GM21526 (cell line): Measurements from ENCODE around the gene TSSC4.

Source experiments
- ATAC-seq: cut with Tn5 transposase; IDR thresholded peaks from one replicate; pipeline ENCODE4 v1.9.1; 2021; ENCODE audit warnings: moderate library complexity; ENCODE audit not compliant: unreplicated experiment, low FRiP score

Gene TSSC4

DNA sequence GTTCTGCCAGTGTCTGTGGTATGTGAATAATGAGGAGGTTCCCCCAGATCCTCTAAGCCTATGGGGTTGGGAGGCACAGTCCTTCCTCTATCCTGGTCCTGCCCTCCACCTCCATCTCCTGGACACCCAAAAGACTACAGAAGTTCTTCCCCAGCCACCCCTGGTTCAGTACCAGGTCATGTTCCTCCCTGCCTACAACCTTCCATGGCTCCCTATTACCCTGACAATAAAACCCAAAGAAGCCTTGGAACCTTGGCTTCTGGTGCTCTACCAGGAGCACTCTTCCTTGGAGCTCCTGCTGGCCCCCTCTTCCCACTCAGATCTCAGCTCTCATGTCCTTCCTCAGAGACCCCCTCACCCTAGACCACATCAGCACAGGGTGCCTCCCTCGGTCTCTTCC, 30.8 kb downstream of the TSSC4 start:
- ATAC-seq: no peak

DNA sequence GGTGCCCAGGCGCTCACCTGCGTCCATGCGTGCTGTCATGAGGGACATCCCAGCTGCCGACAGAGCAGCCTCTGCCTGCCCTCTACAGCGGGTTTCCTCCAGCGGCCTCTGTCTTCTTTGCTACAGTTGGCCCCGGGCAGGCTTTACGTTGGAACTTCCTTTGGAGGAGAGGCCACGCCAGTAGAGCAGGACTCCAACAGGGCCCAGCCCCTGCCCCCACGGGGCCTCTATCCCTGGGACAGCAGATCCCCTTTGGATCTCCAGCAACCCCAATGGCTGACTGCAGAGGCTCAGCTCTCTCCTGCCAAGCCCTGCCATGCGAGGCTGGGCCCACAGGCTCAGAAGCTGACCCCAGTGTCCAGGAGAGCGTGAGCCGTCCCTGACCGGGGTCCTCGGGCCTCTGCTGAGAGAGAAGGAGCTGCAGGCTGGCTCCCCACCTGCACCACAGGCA, 31.6 kb downstream of the TSSC4 start:
- ATAC-seq: no peak

DNA sequence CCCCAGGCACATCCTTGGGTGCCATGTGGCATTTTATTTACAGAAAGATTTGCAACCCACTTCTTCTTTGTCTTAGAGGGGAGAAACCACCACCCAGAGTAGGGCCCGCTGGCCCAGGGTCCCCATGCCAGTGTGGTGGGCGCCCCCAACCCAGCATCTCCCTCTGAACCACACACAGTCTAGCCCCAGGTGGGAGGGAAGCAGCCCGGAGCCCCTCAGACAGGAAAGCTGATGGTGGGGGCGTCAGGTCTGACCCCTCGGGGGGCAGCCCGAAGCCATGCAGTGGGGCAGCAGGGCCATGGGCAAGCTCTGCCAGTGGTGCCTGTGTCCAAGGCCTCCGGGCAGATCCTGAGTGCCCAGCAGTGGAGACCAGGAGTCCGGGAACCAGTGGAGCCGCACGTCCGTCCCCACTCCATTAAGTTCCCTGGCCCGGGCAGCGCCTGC, 32.1 kb downstream of the TSSC4 start:
- ATAC-seq: no peak

DNA sequence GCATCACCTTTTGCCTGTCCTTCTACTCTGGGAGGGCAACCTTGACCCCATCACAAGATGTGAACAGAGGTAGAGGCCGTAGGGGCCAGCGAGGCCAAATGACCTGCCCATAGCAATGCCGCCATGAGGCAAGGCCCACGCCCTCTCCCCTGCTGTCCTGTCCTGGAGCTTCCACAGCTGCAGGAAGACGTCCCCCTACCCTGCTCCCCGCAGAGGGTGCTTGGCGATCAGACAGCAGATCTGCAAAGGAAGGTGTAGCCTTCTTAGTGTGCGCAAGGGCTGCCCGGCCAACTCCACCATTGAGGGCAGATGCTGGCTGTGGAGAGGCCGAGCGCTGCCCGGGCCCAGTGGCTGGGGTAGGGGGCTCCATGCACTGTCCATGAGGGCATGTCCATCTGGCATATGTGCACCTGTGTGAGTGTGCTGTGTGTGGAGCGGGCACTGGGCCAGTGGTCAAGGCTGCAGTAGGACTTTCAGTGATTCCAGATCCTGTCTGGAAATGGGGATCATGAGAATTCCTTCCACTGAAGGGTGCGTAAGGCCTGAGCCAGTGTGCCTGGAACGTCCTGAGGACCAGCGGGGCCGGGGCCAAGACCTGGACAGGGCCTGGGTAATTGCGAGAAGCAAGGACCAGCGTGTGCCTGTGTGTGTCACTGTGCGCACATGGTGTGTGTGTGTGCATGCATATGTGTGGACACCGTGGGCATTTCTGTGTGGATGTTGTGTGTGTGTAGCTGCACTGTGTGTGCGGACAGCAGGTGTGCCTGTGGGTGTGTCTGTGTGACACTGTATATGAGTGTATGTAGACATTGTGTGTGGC, 32.8 kb downstream of the TSSC4 start:
- ATAC-seq: no peak

DNA sequence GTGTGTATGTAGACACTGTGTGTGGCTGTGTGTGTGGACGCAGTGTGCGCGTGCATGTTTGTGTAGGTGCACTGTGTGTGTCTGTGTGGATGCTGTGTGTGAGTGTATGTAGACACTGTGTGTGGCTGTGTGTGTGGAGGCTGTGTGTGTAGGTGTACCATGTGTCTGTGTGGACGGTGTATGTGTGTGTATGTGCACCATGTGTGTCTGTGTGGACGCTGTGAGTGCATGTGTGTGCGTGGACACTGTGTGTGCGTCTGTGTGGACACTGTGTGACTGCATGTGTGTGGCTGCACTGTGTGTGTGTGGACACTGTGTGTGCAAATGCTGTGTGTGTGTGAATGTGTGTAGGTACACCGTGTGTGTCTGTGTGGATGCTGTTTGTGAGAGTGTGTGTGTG, 33.5 kb downstream of the TSSC4 start:
- ATAC-seq: no peak

DNA sequence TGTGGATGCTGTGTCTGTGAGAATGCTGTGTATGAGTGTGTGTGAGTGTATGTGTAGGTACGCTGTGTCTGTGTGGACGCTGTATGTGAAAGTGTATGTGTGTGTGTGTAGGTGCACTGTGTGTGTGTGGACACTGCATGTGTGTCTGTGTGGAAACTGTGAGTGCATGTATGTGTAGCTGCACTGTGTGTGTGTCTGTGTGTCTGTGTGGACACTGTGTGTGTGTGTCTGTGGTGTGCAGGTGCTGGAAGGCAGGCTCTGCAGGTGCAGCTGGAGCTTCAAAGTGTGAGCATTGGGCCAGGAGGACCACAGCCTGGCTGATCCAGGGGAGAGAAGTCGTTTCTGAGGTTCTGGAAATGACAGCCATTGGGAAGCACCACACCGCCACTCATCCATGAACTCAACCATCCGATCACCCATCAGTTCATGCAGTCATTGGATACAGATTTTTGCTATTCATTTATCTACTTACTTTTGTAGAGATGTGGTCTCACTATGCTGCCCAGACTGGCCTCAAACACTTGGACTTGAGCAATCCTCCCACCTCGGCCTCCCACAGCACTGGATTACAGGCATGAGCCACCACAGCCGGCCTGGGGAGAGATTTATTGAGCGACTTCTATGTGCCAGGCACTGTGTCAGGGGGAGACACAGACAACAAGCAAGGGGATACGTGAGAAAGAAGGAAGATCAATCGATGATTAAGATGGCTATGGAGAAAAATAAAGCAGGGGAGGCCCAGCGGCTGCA, 34.1 kb downstream of the TSSC4 start:
- ATAC-seq: no peak

DNA sequence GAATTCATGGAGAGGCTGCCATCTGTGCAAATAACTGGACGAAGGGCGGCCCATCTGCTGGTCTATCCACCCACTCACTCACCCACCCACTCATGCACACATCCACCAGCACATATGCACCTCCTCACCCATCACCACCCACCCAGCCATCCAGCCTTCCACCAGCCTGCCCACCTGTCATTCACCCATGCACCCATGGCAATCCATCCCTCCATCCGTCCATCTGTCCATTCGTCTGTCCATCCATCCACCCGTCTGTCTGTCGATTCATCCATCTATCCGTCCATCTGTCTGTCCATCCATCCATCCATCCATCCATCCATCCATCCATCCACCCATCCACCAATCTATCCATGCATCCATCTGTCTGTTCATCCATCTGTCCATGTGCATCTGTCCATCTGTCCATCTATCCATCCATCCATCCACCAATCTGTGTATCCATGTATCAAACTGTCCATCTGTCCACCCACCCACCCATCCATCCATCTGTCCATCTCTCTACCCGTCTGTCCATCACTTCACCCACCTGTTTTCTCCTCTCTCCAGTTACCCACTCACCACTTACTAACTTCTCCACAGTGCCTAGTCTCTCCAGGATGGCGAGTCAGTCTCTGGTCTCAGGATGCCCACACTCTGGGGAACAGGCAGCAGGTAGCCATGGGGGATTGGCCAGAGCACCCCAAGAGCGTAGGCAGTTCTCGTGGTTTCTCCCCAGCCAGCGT, 34.9 kb downstream of the TSSC4 start:
- ATAC-seq: no peak

DNA sequence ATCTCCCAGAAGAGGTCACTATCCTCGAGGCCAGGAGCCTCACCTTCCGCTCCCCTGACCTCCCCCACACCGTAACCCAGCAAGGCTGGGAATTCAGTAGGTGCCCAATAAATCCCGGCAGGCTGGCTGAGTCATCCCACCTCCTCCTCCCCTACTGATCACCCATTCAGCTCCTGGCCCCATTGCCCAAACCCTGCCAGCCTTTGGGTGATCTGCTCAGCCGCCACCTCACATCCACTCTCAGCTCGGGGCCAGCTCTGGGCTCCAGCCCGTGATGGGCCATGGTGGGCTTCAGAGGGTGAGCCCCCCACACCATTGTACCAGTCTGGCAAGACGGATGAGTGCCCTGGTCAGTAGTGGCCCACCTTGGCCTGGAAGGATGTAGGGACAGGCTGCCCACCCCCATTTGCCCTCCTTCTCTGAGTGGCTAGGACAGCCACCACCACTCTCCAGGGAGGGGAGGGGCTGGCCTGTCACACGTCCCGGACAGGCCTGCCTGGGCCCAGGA, 35.5 kb downstream of the TSSC4 start:
- no peak for ATAC-seq

DNA sequence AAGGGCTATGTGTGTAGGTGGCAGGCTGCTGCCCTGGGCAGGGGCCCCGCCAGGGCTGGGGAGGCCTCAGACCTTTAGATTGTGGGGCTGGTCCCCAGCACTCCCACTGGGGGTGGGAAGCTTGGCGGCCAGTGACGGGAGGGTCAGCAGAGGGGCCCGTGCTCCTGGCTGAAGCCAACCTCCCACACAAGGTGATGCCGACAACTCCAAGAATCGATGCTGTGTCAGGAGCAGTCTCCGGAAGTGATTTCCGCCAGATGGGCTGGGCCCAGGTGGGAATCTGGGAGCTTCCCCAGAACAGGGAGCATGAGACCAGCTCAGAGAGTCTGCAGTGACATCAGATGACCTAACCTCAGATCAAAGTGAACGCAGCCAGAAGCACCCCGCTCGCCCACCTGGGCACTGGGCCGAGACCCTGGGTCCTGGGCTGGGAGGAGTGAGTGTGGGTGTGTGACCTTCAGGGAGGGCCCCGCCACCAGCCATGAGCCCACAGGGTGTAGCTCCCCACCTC, 36.0 kb downstream of the TSSC4 start:
- no peak for ATAC-seq

DNA sequence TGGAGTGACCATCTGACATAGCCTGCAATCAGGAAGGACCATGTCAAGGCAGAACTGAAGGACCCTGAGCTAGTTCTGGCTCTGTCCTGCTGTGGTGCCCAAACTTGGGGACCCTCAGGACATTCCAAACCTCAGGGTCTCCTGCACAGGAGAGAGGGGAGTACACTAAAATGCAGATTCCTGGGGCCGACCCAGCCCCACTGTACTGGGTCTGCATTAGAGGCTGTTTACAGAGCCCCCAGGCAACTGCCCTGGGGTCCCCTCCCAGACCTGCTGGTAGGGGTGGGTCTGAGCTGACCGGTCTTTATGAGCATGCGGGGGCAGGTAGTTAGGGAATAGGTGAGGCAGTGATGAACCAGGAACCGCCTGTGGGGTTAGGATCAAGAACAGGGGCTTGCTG, 37.0 kb downstream of the TSSC4 start:
- no peak for ATAC-seq

DNA sequence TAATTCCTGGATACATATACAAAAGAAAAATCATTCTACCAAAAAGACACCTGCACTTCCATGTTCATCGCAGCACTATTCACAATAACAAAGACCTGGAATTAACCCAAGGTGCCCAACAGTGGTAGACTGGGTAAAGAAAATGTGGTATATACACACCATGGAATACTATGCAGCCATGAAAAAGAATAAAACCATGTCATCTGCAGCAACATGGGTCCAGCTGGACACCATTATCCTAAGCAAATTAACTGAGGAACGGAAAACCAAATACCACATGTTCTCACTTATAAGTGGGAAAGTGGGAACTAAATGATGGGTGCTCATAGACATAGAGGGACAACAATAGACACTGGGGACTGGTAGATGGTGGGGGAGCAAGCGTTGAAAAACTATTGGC, 39.3 kb downstream of the TSSC4 start:
- no peak for ATAC-seq

DNA sequence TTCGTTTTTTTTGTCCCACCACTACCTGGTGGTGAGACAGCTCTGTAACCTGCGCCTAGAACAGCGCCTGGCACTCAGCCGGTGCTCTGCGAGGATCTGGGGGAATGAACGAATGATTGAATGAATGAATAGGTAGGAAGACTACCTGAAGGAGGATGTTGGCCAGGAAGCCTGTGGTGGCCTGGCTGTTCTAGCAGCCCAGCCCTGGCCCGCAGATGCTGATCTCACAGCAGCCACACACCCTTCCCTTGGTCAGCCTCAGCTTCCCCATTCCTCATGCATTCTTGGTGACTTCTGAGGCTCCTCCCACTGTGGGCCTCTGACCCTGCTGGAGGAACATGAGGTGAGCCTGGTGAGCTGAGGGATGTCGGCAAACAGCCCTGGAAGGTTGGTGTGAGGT, 40.1 kb downstream of the TSSC4 start:
- ATAC-seq: no peak

DNA sequence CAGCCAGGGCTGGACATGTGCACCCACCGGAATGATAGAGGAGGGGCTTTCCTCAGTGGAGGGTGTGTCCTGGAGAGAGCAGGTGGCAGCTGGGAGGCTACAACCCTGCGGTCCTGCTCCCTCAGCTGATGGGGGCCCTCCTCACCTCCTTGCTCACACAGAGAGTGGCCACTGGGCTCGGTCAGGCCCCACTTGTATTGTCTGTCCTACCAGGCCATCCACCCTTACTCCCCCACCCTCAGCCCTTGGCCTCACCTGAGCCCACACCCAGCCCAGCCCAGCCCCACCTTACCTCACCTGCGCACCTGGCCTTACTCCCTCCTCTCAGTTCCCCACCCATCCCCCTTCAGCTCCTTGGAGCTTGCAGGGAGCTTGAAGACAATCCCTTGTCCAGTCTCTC, 40.6 kb downstream of the TSSC4 start:
- no peak for ATAC-seq

DNA sequence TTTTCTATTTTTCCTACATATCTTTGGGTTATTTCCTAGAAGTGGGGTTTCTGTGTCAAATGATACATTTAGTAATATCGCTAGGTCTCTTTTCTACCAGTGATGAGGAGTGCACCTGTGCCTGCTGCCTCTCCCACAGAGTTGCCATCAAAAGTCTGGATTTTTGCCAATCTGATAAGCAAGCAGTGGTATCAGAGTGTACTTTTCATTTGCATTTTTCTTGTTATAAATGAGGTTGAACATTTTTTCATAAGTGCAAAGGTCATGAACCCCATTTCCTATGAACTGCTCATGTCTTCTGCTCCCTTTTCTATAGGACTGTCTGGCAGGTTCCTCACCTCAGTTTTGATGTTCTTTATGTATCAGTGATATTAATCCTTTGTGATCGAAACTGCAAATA, 42.0 kb downstream of the TSSC4 start:
- no peak for ATAC-seq

DNA sequence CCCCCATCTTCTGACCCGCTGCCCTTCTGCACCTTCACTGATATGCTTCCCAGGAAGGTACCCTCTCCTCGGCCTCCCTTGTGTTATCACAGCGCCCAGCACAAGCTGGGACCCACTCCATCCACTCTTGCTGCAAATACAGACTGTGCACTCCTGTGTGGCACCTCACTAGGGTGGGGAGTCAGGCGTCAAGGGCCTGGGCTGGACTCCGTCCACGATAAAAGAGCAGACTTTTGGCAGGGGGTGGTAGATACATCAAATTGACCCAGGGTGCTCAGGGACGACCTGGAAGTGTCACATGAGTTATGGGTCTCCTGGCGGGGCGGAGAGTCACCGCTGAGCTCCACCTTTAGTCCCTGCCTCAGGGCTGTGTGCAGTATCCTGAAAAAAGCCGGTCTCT, 42.9 kb downstream of the TSSC4 start:
- ATAC-seq: no peak

DNA sequence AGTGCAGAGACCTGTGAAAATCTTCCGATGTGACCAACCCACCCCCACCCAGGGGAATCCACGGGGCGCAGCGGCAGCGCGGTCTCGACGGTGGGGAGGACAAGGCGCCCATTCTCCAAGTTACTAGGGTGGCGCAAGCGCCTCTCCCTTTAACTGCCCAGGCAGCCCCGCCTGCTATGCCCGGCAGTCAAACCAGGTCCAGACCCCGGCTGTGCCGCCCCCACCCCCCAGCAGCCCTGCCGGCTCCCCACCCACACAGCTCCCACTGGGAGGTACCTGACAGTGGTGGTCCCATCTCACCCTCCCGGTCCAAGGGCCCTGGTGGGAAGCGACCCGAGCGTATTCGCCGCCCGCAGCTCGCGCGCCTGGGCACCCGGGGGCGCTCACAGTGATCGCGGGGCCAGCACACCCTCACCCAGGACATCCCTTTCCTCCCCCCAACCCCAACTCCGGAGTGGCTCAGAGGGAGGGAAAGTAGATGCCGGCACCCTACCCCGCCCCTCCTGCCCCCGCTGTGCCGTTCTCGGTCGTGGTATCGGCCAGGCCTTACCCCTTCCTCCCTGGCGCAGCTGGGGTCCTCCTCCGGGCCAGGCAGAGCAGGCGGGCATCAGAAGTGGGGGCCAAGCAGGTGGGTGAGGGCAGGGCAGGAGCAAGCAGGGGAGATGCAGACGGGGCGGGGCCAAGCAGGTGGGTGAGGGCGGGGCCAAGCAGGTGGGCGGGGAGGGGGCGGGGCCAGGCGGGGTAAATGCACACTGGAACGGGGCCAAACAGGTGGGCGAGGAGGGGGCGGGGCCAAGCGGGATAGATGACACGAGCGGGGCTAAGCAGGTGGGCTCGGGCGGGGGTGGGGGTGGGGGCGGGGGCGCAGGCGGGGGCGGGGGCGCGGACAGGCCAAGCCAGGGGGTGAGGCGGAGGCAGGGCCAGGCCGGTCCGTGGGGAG, 43.6 kb downstream of the TSSC4 start, which contains the start of gene TRPM5:
TSS of gene TRPM5 (minus strand) at position 634 of the 940 bp plus-strand sequence. CDS start 21,478 bp downstream, outside the sequence.
- no peak for ATAC-seq

DNA sequence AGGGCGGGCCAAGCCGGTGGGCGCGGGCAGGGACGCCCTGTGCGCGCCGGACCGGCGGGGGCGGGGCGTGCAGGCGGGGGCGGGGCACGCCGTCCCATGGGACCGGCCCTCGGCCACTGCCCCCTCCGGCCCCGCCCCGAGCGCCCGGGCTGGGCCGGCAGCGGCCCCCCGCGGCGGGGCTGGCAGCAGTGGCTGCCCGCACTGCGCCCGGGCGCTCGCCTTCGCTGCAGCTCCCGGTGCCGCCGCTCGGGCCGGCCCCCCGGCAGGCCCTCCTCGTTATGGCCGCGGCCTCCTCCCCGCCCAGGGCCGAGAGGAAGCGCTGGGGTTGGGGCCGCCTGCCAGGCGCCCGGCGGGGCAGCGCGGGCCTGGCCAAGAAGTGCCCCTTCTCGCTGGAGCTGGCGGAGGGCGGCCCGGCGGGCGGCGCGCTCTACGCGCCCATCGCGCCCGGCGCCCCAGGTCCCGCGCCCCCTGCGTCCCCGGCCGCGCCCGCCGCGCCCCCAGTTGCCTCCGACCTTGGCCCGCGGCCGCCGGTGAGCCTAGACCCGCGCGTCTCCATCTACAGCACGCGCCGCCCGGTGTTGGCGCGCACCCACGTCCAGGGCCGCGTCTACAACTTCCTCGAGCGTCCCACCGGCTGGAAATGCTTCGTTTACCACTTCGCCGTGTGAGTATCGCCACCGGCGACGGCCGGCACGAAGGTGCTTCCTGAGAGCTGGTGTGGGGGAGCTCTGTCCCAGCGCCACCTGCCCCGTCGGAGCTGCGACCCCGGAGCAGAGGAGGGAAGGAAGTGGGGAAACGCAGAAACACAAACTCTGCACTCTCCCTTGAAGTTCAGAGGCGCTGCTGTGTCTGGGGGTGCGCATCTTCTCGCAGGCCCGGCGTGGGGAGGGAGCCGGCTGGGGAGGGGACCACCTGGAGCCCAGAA, 44.5 kb downstream of the TSSC4 start, which contains the start of gene KCNQ1:
TSS of gene KCNQ1 (plus strand) at position 188 of the 925 bp plus-strand sequence. CDS start at position 279, 91 bp downstream.
- no peak for ATAC-seq
